T follicular helper cell (primary cell): ENCODE results near the gene FAM111B.
"Not testable (repeated sequence)": the region's sequence is repeated elsewhere in the genome, so short reads cannot be mapped to it uniquely, and the experiment has no call there.

Experiments used
- DNase-seq: peaks from one replicate; pipeline ENCODE4 v3.0.0-alpha.2; 2020; ENCODE audit warnings: low read depth
- total RNA-seq, 2 experiments: gene quantifications; one replicate each; lab custom pipeline; 2026; lab: John Stamatoyannopoulos, UW

Gene FAM111B, protein sequence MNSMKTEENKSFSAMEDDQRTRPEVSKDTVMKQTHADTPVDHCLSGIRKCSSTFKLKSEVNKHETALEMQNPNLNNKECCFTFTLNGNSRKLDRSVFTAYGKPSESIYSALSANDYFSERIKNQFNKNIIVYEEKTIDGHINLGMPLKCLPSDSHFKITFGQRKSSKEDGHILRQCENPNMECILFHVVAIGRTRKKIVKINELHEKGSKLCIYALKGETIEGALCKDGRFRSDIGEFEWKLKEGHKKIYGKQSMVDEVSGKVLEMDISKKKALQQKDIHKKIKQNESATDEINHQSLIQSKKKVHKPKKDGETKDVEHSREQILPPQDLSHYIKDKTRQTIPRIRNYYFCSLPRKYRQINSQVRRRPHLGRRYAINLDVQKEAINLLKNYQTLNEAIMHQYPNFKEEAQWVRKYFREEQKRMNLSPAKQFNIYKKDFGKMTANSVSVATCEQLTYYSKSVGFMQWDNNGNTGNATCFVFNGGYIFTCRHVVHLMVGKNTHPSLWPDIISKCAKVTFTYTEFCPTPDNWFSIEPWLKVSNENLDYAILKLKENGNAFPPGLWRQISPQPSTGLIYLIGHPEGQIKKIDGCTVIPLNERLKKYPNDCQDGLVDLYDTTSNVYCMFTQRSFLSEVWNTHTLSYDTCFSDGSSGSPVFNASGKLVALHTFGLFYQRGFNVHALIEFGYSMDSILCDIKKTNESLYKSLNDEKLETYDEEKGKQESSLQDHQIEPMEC
- 0.18 to 0.35 reads per million in 2 experiments for total RNA-seq

DNA sequence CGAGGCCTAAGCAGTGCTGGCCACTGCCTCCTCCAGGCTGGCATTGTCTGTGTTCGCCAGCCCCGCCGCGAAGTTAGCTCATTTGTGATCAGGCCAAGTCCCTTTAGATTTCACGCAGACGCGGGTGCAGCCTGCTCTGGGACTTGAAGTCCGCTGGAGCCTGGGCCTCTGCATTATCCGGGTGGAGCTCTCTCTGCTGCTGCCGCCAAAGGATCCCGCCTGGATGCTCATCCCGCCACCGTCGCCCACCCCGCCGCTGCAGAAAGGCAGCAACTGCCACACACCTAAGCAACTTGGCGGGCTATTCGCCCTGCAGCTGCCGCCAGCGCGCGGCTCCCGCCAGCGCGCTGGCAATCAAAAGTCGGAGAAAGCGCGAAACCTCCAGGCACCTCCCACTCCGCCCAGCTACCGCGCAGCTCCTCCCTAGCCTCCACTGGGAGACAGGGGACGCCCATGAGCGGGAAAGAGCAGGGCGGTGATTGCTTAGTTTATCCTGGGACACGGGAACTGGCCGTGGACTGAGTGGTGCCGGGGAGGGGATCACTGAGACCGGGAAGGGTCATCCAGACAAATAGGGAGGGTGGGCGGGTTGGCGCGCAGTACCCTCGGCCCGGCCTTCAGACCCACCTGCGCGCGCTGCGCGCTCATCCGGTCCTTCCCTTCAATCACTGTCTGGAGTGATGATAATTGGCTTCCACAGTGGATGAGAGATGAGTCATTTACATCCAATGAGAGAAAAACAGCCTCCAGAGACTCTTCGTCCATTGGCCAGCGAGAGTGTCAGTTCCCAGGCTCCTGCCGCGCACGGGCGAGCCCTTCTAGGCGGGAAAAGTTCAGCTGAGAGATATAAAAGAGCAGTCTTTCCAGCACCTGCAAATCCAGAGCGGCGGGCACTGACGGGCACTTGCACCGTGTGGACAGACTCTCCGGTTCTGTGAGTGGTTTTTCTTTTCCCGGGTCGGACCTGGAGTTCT, at the start of gene FAM111B:
TSS of gene FAM111B (plus strand) at position 875 of the 974 bp plus-strand sequence. CDS start 2,389 bp downstream, outside the sequence.
- DNase-seq: peak; percentile 29

DNA sequence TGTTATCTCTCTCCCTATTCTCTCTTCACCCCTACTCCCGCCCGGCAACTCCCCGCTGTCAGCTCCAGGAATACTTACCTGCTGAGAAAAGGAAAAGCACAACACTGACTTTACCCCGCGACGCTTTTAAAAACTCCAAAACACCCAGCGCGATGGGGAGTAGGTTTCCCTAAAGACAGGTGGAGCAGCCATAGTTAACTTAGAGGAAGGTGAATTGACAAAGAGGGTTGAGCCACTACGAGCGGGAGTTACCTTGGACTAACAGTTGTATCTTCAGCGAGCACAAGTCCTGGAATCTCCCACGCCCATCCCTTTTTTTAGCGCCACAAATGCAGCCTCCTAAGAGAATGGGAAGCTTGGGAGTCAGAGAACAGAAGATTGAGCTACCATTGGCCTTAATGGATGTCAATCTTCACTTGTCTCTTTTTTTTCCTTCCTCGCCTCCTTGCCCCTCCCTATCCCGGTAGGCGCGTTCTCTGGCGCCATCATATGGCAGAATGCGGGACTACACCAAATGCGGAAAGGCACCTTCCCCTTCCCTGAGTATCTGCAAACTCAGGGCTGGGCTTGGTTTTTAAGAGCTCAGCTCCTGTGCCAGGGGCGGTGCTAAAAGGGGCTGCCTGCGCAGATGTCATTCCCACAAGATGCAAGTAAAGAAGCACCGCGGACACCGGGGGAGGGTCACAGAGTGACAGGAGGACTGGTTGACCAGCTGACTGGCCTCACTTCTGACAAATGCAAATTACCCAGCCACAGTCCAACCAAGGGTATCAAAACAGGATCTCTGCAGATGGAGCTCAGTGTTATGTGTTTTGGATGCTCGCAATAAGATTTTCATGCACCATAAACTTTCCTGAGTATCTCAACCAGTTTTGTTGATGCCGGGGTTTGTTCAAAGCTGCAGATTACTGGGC, 48.7 kb upstream of the FAM111B start:
- DNase-seq: peak; percentile 64

DNA sequence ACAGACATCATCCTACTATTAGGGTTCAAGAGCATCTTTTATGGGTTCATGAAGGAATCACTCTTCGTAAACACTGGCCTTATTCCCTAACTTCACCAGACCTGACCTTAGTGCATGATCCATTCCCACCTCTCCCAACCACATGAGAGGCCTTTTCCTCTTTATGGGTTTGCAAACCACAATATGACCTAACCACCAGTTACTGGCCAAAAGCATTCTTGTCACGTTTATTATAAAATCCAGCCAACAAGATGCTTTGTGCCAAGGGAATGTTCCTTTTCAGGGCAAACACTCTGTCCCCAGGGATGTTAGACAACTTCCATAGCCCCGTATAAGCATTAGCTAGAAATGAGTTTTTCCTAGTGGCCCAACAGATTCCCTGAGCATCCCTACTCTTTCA, 46.9 kb upstream of the FAM111B start:
- not testable (repeated sequence) for DNase-seq

DNA sequence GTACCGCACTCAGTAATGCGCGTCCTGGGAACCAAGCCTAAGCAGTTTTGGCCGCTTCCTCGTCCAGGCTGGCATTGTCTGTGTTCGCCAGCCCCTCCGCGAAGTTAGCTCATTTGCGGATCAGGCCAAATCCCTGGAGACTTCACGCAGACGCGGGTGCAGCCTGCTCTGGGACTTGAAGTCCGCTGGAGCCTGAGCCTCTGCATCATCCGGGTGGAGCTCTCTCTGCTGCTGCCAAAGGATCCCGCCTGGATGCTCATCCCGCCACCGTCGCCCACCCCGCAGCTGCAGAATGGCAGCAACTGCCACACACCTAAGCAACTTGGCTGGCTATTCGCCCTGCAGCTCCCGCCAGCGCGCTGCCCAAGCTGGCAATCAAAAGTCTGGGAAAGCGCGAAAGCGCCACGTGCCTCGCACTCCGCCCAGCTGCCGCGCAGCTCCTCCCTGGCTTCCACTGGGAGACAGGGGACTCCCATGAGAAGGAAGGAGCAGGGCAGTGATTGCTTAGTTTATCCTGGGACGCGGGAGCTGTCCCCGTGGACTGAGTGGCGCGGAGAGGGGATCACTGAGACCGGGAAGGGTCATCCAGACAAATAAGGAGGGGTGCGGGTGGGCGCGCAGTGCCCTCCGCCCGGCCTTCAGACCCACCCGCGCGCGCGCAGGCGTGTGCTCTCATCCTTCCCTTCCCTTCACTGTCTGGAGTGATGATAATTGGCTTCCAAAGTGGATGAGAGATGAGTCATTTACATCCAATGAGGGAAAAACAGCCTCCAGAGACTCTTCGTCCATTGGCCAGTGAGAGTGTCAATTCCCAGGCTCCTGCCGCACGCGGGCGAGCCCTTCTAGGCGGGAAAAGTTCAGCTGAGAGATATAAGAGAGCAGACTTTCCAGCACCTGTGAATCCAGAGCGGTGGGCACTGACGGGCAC, 44.2 kb upstream of the FAM111B start:
- no peak for DNase-seq

DNA sequence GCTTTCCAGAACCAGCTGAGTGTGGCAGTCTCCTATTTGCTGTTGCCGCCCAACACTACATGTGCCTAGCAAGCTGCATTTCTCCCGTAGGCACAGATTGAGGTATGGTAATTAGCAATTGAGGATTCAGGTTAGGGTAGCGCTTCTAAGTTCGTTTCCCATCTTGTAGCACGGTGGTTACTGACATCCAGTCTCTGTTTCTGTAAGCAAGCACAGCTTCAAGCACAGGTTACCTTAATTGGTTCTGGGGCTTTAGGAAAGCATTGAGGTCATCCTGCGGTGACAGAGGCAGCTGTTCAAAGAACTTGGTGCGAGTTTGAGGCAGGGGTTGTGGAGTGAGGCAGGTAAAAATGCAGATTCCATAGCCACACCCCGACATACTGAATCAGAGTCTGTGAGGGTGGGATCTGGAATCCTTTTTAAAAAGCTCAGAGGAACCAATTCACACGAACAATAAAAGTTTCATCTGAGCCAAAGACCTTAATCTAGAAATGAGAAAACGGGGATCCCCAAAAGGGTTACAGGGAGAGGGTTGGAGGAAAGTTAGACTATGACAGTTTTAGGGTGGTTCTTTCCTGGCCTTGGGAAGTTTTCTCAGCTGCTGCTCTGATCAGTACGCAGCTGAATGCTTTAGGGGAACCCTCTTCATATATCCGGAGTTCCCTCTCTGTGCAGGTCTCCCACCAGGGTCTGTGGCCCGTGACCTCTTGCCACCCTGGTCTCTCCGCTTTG, 42.9 kb upstream of the FAM111B start:
- not testable (repeated sequence) for DNase-seq

DNA sequence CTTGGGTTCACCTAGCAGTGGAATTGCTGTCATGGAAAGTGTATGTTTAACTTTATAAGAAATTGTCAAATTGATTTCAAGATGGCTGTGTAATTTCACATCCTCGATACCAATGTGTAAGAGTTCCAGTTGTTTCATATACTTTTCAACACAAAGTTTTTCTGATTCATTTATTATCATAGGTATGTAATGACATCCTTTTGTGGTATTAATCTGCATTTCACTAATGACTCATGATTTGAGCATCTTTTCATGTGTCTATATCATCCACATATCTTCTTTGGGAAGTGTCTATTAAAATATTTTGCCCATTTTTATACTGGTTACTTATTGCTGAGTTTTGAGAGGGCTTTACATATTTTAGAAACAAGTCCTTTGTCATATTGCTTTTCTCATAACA, 38.0 kb upstream of the FAM111B start:
- DNase-seq: no peak

DNA sequence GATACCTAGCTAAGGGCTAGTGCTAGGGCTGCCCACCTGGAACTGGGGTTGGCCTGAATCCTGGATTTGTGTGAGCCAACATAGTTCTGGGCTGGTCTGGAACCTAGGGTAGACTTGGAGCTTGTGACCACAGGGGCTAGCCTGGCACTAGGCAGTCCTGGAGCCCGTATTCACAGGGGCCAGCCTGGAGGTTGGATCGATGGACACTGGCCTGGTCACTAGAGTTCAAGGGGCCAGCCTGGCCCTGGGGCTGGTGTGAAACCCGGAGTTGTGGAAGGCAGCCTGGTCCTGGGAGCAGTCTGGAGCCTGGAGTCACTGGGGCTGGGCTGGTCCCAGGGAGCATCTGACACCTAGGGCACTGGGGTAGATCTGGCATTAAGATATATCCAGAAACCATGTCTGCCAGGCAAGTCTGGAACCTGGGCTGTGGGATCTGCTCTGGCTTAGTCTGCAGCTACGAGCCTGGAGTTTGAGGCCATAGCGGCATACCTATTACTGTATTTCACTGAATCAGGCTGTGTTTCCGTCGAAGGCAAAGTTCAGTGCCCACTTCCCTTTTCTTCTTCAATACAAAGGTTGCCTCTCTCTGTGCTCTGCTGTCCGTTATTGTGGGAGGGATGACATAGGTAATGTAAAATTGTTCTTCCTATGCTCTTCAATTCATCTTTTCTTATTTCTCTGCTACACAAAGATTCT, 30.0 kb upstream of the FAM111B start:
- no peak for DNase-seq

DNA sequence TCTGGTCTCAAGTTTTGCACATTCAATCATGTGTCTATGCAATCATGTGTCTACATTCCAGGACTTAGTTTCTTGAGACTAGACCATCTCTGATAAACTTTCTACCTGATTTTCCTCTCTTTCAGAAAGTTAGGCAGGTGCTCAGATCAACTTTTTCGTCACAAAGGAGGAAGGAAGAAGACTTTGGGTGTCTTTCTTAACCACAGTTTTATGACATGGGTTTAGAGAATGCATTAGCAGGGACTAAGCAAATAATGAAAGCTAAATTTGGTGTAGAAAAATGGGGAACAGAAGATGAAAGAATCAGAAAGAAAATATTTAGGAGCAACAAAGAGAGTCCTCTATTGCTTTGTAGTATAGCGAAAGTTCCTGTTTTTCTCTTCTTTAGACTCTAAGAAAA, 28.6 kb upstream of the FAM111B start:
- no peak for DNase-seq

DNA sequence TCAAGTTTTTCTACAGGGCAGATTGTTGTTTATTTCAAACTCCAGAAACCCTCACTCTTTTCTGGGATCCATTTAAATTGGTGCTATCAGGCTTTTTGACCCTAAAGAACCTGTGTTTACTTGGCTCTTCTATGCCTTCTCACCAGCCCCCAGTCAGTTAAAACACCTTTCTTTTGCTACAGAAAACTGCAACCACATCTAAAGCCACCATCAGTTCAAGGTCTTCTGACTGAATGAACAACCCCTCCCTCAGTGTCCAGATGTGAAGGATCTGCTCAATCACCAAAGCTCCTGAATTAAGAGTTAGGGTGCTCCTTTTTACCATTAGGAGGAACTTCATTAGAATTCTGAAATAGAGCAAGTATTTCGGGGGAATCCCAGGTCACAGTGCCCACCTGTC, 28.0 kb upstream of the FAM111B start:
- no peak for DNase-seq

DNA sequence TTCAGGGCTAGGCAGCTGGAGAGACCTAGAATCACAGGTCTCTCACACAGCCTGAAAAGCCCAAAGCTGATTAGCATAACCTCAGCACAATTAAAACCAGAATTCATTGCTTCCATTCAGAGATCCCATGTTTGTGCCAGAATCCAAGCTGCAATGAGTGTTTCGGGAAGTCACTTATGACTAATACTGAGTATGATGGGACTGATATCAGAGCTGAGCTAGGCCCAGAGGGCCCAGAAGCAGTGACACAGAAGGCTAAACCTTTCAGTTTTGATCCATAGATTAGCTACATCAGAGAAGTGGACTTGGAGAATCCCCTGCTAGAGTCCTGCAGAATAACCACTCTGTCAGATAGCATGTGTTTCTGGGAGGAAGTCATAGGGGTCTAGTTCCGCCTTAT, 26.6 kb upstream of the FAM111B start:
- not testable (repeated sequence) for DNase-seq

DNA sequence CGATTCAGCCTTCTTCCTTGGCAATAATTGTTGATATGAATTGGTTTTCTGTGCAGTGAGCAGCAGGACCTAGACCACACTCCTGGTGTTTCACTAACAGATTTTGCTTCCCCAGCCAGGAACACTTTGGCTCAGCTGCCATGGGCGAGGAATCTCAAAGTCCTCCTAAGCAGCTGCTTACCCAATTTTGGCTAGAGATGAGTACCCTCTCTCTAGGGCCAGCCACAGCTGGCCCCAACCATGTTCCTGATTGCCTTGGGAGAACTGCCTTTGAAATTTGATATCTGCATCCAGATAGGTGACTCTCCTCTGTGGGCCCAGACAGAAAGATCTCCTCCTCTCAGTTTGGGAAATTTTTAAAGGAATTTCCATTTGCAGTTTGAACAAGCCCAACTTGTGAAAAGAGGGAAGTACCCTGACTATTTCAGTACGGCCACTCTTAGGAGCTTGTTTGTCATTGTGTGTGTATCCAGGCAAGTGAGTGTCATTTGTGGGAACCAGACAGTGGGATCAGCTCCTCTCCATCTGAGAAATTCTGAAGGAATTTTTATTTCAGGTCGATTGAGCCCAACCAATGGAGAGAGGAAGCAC, 25.5 kb upstream of the FAM111B start:
- DNase-seq: not testable (repeated sequence)

DNA sequence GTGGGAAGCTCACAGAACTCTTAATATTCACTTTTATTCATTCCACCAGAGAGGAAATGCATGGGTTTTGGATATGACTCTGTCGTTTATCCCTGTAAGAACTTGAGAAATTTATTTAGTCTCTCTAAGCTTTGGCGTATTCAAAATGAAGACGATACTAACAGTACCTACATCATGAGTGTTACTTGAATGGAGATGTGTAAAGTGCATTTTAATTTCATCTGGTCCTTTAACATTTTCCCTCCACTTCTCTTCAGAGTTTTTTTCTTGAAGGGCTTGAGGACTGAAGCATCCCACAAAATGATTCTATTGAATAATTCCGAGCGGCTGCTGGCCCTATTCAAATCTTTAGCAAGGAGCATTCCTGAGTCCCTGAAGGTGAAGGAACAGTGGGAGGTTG, 21.0 kb upstream of the FAM111B start, which contains the start of gene GLYATL1B:
TSS of gene GLYATL1B (plus strand) at position 301 of the 400 bp plus-strand sequence. CDS start at position 301, 0 bp downstream.
- DNase-seq: not testable (repeated sequence)

DNA sequence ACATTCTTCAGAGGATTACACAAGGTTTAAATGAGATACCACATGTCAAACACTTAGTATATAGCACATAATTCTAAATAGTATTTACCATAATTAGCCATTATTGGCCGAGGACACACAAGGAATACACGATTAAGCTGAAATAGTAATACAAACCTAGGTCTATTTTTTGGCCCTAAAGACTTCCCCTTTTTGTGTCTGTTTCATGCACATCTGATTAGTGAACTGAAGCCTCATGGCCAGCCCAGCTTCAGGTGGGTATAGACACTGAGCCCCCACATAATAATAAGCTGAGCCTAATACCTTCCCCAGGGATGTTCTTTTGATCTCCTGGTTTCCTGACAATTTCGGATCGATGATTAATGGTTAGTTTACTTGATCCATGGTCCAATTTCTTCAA, 18.9 kb upstream of the FAM111B start:
- no peak for DNase-seq

DNA sequence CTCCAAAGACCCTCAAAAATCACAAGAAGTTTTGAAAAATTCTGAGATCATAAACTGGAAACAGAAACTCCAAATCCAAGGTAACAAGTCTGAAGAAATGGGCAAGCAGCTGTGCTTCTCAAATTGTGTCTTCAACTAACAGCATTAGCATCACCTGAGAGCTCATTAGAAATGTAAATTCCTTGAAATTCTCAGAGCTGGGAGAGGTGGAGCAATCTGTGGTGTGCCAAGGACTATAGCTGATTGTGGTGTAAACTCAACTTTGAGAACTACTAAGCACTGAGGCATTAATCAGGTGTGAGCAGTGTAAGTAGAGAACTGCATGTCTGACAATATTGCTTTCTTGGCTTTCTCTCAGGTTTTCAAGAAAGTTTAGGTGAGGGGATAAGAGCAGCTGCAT, 13.5 kb upstream of the FAM111B start:
- not testable (repeated sequence) for DNase-seq

DNA sequence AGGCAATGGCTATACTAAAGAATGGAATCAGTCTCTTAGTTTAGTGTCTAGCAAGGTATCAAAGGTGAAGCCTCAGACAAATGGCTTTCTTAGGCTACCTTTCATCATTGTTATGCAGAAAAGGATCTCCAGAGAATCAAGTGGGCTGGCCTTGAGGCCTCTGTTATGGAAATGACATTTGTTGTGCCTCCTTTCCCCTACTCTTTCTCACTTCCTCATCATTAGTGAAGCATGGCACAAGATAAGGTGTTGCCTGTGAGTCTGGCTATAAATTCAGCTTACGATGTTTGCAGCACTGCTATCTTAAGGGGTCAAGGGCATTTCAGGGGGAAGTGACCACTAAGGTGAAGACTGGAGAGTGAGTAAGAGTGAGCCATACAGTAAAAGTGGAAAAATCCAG, 11.8 kb upstream of the FAM111B start:
- not testable (repeated sequence) for DNase-seq

DNA sequence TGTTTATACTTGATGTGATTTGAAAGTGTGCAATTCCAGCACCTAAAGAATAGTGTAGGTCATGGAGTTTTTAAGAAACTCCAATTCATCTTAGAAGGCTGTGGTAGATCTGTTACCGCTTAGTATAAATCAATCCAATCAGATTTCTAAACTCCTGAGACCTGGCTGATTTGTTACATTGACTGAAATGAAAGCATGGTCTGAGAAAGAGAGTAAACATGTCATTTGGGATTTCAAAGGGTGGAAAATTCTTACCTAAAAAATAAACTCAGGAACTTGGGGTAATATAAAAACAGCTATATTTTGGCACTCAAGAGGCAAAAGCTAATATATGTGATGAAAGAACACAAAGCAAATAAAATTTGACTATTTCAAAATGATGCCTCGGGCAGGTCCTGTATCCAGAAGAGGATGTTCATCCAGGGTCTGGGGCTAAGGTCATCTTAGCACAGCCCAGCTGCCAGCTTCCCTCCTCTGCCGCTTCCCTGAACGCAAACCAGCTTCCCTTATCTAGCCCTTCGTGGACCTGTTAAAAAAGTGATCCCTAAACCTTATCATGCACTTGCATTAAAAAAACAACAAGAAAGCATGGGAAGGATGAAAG, 11.0 kb upstream of the FAM111B start:
- DNase-seq: not testable (repeated sequence)

DNA sequence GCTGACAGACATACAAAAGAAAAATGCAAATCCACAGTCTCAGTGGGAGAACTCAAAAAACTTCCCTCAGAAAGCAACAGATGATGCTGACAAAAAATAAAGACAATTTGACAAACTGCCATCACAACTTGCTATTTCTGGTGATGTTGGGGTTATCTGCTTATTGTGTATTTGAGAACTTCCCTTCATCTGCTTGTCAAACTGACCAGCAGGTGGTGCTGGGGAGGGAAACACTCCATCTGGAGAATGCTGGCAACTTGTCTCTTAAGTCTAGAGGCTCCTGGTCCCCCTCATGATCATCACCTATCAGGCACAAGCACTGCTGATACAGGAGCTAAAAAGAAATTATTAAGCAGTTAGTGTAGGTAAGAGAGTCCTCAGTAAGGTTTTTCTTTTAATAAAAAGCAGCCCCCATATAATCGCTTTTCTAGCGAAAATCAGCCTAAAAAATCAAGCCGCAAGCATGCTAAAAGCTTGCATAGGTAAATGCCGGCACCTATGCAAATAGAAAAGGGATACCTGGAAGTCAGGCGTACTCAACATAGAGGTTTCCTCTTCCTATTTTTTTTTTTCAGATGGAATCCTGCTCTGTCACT, 9.8 kb upstream of the FAM111B start:
- DNase-seq: peak; percentile 52
